H9 (cell line): ENCODE results near the gene TAS2R42. TPM values are rescaled to one million over a fixed set of nuclear protein-coding genes. Genes with fewer than 3 reads are reported as not detected.

Experiments used
- DNase-seq: peaks from one replicate; pipeline ENCODE4 v3.0.0-alpha.2; 2017
- H2AFZ ChIP-seq: one replicate; pipeline ENCODE4 v1.6.1; 2013; ENCODE audit warnings: mild to moderate bottlenecking, low read length, control low read depth, moderate library complexity
- H2AK5ac ChIP-seq: 2 replicates; pipeline ENCODE4 v1.6.1; 2013; ENCODE audit warnings: low read length, control low read depth, mixed read lengths; ENCODE audit not compliant: insufficient read length
- H2BK120ac ChIP-seq: one replicate; pipeline ENCODE4 v1.6.1; 2013; ENCODE audit warnings: low read depth, mild to moderate bottlenecking, low read length, control low read depth, inconsistent platforms; ENCODE audit not compliant: poor library complexity, severe bottlenecking
- H2BK12ac ChIP-seq: 2 replicates; pipeline ENCODE4 v1.6.1; 2013; ENCODE audit warnings: low read length, control low read depth, mixed read lengths, low read depth; ENCODE audit not compliant: insufficient read length
- H2BK15ac ChIP-seq: 2 replicates; pipeline ENCODE4 v1.6.1; 2013; ENCODE audit warnings: low read depth, low read length, control low read depth
- H2BK20ac ChIP-seq: one replicate; pipeline ENCODE4 v1.6.1; 2013; ENCODE audit warnings: low read depth, mild to moderate bottlenecking, low read length, control low read depth, inconsistent platforms; ENCODE audit not compliant: poor library complexity, severe bottlenecking
- H2BK5ac ChIP-seq: 2 replicates; pipeline ENCODE4 v1.6.1; 2013; ENCODE audit warnings: low read length, control low read depth, mixed read lengths; ENCODE audit not compliant: insufficient read length
- H3K14ac ChIP-seq: 2 replicates; pipeline ENCODE4 v1.6.1; 2013; ENCODE audit warnings: low read length, control low read depth; ENCODE audit not compliant: insufficient read depth
- H3K18ac ChIP-seq: 2 replicates; pipeline ENCODE4 v1.6.1; 2013; ENCODE audit warnings: low read depth, mild to moderate bottlenecking, mixed read lengths, low read length, control low read depth; ENCODE audit not compliant: insufficient read length
- H3K23ac ChIP-seq: 2 replicates; pipeline ENCODE4 v1.6.1; 2013; ENCODE audit warnings: low read length, control low read depth, mixed read lengths, low read depth; ENCODE audit not compliant: insufficient read length
- H3K23me2 ChIP-seq: 2 replicates; pipeline ENCODE4 v1.6.1; 2013; ENCODE audit warnings: low read depth, mild to moderate bottlenecking, mixed read lengths, low read length, control low read depth; ENCODE audit not compliant: insufficient read length, poor library complexity, severe bottlenecking
- H3K27ac ChIP-seq: 2 replicates; pipeline ENCODE4 v1.5.1; 2013; ENCODE audit warnings: low read length, control low read depth, mixed read lengths, low read depth; ENCODE audit not compliant: insufficient read length
- H3K27me3 ChIP-seq: 2 replicates; pipeline ENCODE4 v1.6.1; 2013; ENCODE audit warnings: low read length, control low read depth, inconsistent platforms; ENCODE audit not compliant: insufficient read depth
- H3K4ac ChIP-seq: 2 replicates; pipeline ENCODE4 v1.6.1; 2013; ENCODE audit warnings: low read depth, mild to moderate bottlenecking, control low read depth, inconsistent platforms, low read length, moderate library complexity
- H3K4me1 ChIP-seq: 2 replicates; pipeline ENCODE4 v1.6.1; 2013; ENCODE audit warnings: low read length, control low read depth, inconsistent platforms; ENCODE audit not compliant: insufficient read depth
- H3K4me2 ChIP-seq: 2 replicates; pipeline ENCODE4 v1.6.1; 2013; ENCODE audit warnings: low read length, control low read depth, mixed read lengths; ENCODE audit not compliant: insufficient read length, insufficient read depth
- H3K56ac ChIP-seq: 2 replicates; pipeline ENCODE4 v1.6.1; 2013; ENCODE audit warnings: low read depth, mild to moderate bottlenecking, mixed read lengths, low read length, control low read depth; ENCODE audit not compliant: insufficient read length
- H3K79me1 ChIP-seq: 2 replicates; pipeline ENCODE4 v1.6.1; 2013; ENCODE audit warnings: low read depth, mild to moderate bottlenecking, moderate library complexity, low read length, control low read depth, inconsistent platforms; ENCODE audit not compliant: insufficient read depth, poor library complexity, severe bottlenecking
- H3K79me2 ChIP-seq: 2 replicates; pipeline ENCODE4 v1.6.1; 2013; ENCODE audit warnings: low read length, control low read depth, inconsistent platforms; ENCODE audit not compliant: insufficient read depth
- H3K9ac ChIP-seq: 2 replicates; pipeline ENCODE4 v1.6.1; 2013; ENCODE audit warnings: low read length, control low read depth, mixed read lengths; ENCODE audit not compliant: insufficient read length; ENCODE audit errors: extremely low read depth
- H3K9me3 ChIP-seq: one replicate; pipeline ENCODE4 v1.6.1; 2013; ENCODE audit warnings: low read depth, low read length, inconsistent platforms; ENCODE audit not compliant: control insufficient read depth
- H3T11ph ChIP-seq: one replicate; pipeline ENCODE4 v1.6.1; 2013; ENCODE audit warnings: mild to moderate bottlenecking, low read length, control low read depth, inconsistent platforms
- H4K20me1 ChIP-seq: one replicate; pipeline ENCODE4 v1.6.1; 2013; ENCODE audit not compliant: control insufficient read depth, insufficient read length, insufficient read depth
- H4K5ac ChIP-seq: 2 replicates; pipeline ENCODE4 v1.6.1; 2013; ENCODE audit warnings: low read depth, mild to moderate bottlenecking, mixed read lengths, low read length, control low read depth; ENCODE audit not compliant: insufficient read length
- H4K8ac ChIP-seq: replicated peaks from 2 replicates; pipeline ENCODE4 v1.6.1; 2013; ENCODE audit warnings: low read length, control low read depth, mixed read lengths, low read depth; ENCODE audit not compliant: insufficient read length
- H4K91ac ChIP-seq: 2 replicates; pipeline ENCODE4 v1.6.1; 2013; ENCODE audit warnings: low read depth, mild to moderate bottlenecking, moderate library complexity, mixed read lengths, low read length, control low read depth; ENCODE audit not compliant: insufficient read length
- H3K27ac Mint-ChIP-seq, 3 experiments: 2 replicates in 2 of 3; 3 replicates in 1 of 3; pipeline ENCODE4 v1.8.0; 2020 to 2021; ENCODE audit warnings: mixed read lengths in 3 of 3, mild to moderate bottlenecking in 1 of 3, moderate library complexity in 1 of 3
- H3K27me3 Mint-ChIP-seq: 2 replicates; pipeline ENCODE4 v1.8.0; 2021; ENCODE audit warnings: low read depth, mild to moderate bottlenecking, moderate library complexity, mixed read lengths
- H3K36me3 Mint-ChIP-seq, 3 experiments: 2 replicates in 2 of 3; 3 replicates in 1 of 3; pipeline ENCODE4 v1.8.0; 2020 to 2021; ENCODE audit warnings: low read depth in 3 of 3, mixed read lengths in 3 of 3; ENCODE audit not compliant: insufficient read depth in 1 of 3
- H3K4me1 Mint-ChIP-seq, 2 experiments: 2 replicates each; pipeline ENCODE4 v1.8.0; 2020; ENCODE audit warnings: mixed read lengths in 2 of 2
- H3K4me3 Mint-ChIP-seq, 2 experiments: 2 replicates in 1 of 2; 3 replicates in 1 of 2; pipeline ENCODE4 v1.8.0; 2020 to 2021; ENCODE audit warnings: mild to moderate bottlenecking in 2 of 2, mixed read lengths in 2 of 2, moderate library complexity in 1 of 2
- H3K9me3 Mint-ChIP-seq, 2 experiments: 2 replicates in 1 of 2; 3 replicates in 1 of 2; pipeline ENCODE4 v1.8.0; 2020; ENCODE audit warnings: mild to moderate bottlenecking in 2 of 2, mixed read lengths in 2 of 2, moderate library complexity in 1 of 2
- WGBS: extraction: QIAGEN DNeasy Blood & Tissue Kit; methylation state at CpG from one replicate; pipeline ENCODE4 v1.1.7; 2013; ENCODE audit warnings: missing lambda C conversion rate, low lambda C conversion rate, mixed read lengths; ENCODE audit not compliant: insufficient read length; ENCODE audit errors: extremely low coverage; 5-methylcytosine and 5-hydroxymethylcytosine counted together
- total RNA-seq: library from RNA; stranded (reverse); gene quantifications from 2 replicates; pipeline ENCODE4 v1.2.1, GENCODE V29; 2021
- TF ChIP-seq, protein P1 (sequence below): fragments of 200-600 bp; sonication (generic); conservative IDR thresholded peaks from 3 replicates; pipeline ENCODE4 v1.8.0; 2021; ENCODE audit warnings: antibody characterized with exemption, mild to moderate bottlenecking

TAS2R42 gene
- total RNA-seq, 1 experiment from 2014 or later: not detected

GRCh38 chr12:11162502-11162901 is 24.2 kb downstream of the TAS2R42 start:
- Histone ChIP-seq H3K4me2 (no peak overlapping the region), H3K4me1 (no peaks in the 10 kb centered on the region), H3K27ac (no peak overlapping the region), H2AFZ (no peak overlapping the region), H3K9me3 (no peaks in the 10 kb centered on the region), H4K8ac (no peak overlapping the region), H3K23ac (no peak overlapping the region), H2BK20ac (no peak overlapping the region), H2BK5ac (no peak overlapping the region), H3K56ac (no peak overlapping the region), H3T11ph (no peak overlapping the region), H4K91ac (no peak overlapping the region), H3K23me2 (no peaks in the 10 kb centered on the region), H3K4ac (no peak overlapping the region), H3K27me3 (no peaks in the 10 kb centered on the region), H2BK120ac (no peak overlapping the region), H2BK12ac (no peak overlapping the region), H3K9ac (no peak overlapping the region), H3K79me2 (peaks cover 20% of the 10 kb centered on the region), H3K14ac (no peak overlapping the region), H4K5ac (no peak overlapping the region), H2AK5ac (no peak overlapping the region), H4K20me1 (no peaks in the 10 kb centered on the region), H2BK15ac (no peak overlapping the region), H3K18ac (no peak overlapping the region), H3K79me1 (peaks cover 4% of the 10 kb centered on the region)
- Mint-ChIP-seq H3K4me1 (peaks cover 15 to 16% of the 10 kb centered on the region in 2 experiments), H3K36me3 (peaks cover 29 to 32% (median 30%) of the 10 kb centered on the region in 3 experiments), H3K4me3 (no peak overlapping the region), H3K27me3 (no peaks in the 10 kb centered on the region), H3K9me3 (no peaks in the 10 kb centered on the region), H3K27ac (no peak overlapping the region)
- TF ChIP-seq, protein P1, sequence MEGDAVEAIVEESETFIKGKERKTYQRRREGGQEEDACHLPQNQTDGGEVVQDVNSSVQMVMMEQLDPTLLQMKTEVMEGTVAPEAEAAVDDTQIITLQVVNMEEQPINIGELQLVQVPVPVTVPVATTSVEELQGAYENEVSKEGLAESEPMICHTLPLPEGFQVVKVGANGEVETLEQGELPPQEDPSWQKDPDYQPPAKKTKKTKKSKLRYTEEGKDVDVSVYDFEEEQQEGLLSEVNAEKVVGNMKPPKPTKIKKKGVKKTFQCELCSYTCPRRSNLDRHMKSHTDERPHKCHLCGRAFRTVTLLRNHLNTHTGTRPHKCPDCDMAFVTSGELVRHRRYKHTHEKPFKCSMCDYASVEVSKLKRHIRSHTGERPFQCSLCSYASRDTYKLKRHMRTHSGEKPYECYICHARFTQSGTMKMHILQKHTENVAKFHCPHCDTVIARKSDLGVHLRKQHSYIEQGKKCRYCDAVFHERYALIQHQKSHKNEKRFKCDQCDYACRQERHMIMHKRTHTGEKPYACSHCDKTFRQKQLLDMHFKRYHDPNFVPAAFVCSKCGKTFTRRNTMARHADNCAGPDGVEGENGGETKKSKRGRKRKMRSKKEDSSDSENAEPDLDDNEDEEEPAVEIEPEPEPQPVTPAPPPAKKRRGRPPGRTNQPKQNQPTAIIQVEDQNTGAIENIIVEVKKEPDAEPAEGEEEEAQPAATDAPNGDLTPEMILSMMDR: no peak
- DNase-seq: no peak
- WGBS: no CpG with 5 or more reads among the region's 1 CpG
